H9 (cell line): ENCODE data around the gene CDH23. TPM values are rescaled to one million over a fixed set of nuclear protein-coding genes. Genes with fewer than 3 reads are reported as not detected.
A peak's percentile ranks its signal among the peaks of the same experiment; 100 is the strongest.

Experiments
- DNase-seq: peaks from one replicate; pipeline ENCODE4 v3.0.0-alpha.2; 2017
- H2AFZ ChIP-seq: one replicate; pipeline ENCODE4 v1.6.1; 2013; ENCODE audit warnings: mild to moderate bottlenecking, low read length, control low read depth, moderate library complexity
- H2AK5ac ChIP-seq: 2 replicates; pipeline ENCODE4 v1.6.1; 2013; ENCODE audit warnings: low read length, control low read depth, mixed read lengths; ENCODE audit not compliant: insufficient read length
- H2BK120ac ChIP-seq: one replicate; pipeline ENCODE4 v1.6.1; 2013; ENCODE audit warnings: low read depth, mild to moderate bottlenecking, low read length, control low read depth, inconsistent platforms; ENCODE audit not compliant: poor library complexity, severe bottlenecking
- H2BK12ac ChIP-seq: 2 replicates; pipeline ENCODE4 v1.6.1; 2013; ENCODE audit warnings: low read length, control low read depth, mixed read lengths, low read depth; ENCODE audit not compliant: insufficient read length
- H2BK15ac ChIP-seq: 2 replicates; pipeline ENCODE4 v1.6.1; 2013; ENCODE audit warnings: low read depth, low read length, control low read depth
- H2BK20ac ChIP-seq: one replicate; pipeline ENCODE4 v1.6.1; 2013; ENCODE audit warnings: low read depth, mild to moderate bottlenecking, low read length, control low read depth, inconsistent platforms; ENCODE audit not compliant: poor library complexity, severe bottlenecking
- H2BK5ac ChIP-seq: 2 replicates; pipeline ENCODE4 v1.6.1; 2013; ENCODE audit warnings: low read length, control low read depth, mixed read lengths; ENCODE audit not compliant: insufficient read length
- H3K14ac ChIP-seq: 2 replicates; pipeline ENCODE4 v1.6.1; 2013; ENCODE audit warnings: low read length, control low read depth; ENCODE audit not compliant: insufficient read depth
- H3K18ac ChIP-seq: 2 replicates; pipeline ENCODE4 v1.6.1; 2013; ENCODE audit warnings: low read depth, mild to moderate bottlenecking, mixed read lengths, low read length, control low read depth; ENCODE audit not compliant: insufficient read length
- H3K23ac ChIP-seq: 2 replicates; pipeline ENCODE4 v1.6.1; 2013; ENCODE audit warnings: low read length, control low read depth, mixed read lengths, low read depth; ENCODE audit not compliant: insufficient read length
- H3K23me2 ChIP-seq: 2 replicates; pipeline ENCODE4 v1.6.1; 2013; ENCODE audit warnings: low read depth, mild to moderate bottlenecking, mixed read lengths, low read length, control low read depth; ENCODE audit not compliant: insufficient read length, poor library complexity, severe bottlenecking
- H3K27ac ChIP-seq: 2 replicates; pipeline ENCODE4 v1.5.1; 2013; ENCODE audit warnings: low read length, control low read depth, mixed read lengths, low read depth; ENCODE audit not compliant: insufficient read length
- H3K27me3 ChIP-seq: 2 replicates; pipeline ENCODE4 v1.6.1; 2013; ENCODE audit warnings: low read length, control low read depth, inconsistent platforms; ENCODE audit not compliant: insufficient read depth
- H3K4ac ChIP-seq: 2 replicates; pipeline ENCODE4 v1.6.1; 2013; ENCODE audit warnings: low read depth, mild to moderate bottlenecking, control low read depth, inconsistent platforms, low read length, moderate library complexity
- H3K4me1 ChIP-seq: 2 replicates; pipeline ENCODE4 v1.6.1; 2013; ENCODE audit warnings: low read length, control low read depth, inconsistent platforms; ENCODE audit not compliant: insufficient read depth
- H3K4me2 ChIP-seq: 2 replicates; pipeline ENCODE4 v1.6.1; 2013; ENCODE audit warnings: low read length, control low read depth, mixed read lengths; ENCODE audit not compliant: insufficient read length, insufficient read depth
- H3K56ac ChIP-seq: 2 replicates; pipeline ENCODE4 v1.6.1; 2013; ENCODE audit warnings: low read depth, mild to moderate bottlenecking, mixed read lengths, low read length, control low read depth; ENCODE audit not compliant: insufficient read length
- H3K79me1 ChIP-seq: 2 replicates; pipeline ENCODE4 v1.6.1; 2013; ENCODE audit warnings: low read depth, mild to moderate bottlenecking, moderate library complexity, low read length, control low read depth, inconsistent platforms; ENCODE audit not compliant: insufficient read depth, poor library complexity, severe bottlenecking
- H3K79me2 ChIP-seq: 2 replicates; pipeline ENCODE4 v1.6.1; 2013; ENCODE audit warnings: low read length, control low read depth, inconsistent platforms; ENCODE audit not compliant: insufficient read depth
- H3K9ac ChIP-seq: 2 replicates; pipeline ENCODE4 v1.6.1; 2013; ENCODE audit warnings: low read length, control low read depth, mixed read lengths; ENCODE audit not compliant: insufficient read length; ENCODE audit errors: extremely low read depth
- H3K9me3 ChIP-seq: one replicate; pipeline ENCODE4 v1.6.1; 2013; ENCODE audit warnings: low read depth, low read length, inconsistent platforms; ENCODE audit not compliant: control insufficient read depth
- H3T11ph ChIP-seq: one replicate; pipeline ENCODE4 v1.6.1; 2013; ENCODE audit warnings: mild to moderate bottlenecking, low read length, control low read depth, inconsistent platforms
- H4K20me1 ChIP-seq: one replicate; pipeline ENCODE4 v1.6.1; 2013; ENCODE audit not compliant: control insufficient read depth, insufficient read length, insufficient read depth
- H4K5ac ChIP-seq: 2 replicates; pipeline ENCODE4 v1.6.1; 2013; ENCODE audit warnings: low read depth, mild to moderate bottlenecking, mixed read lengths, low read length, control low read depth; ENCODE audit not compliant: insufficient read length
- H4K8ac ChIP-seq: replicated peaks from 2 replicates; pipeline ENCODE4 v1.6.1; 2013; ENCODE audit warnings: low read length, control low read depth, mixed read lengths, low read depth; ENCODE audit not compliant: insufficient read length
- H4K91ac ChIP-seq: 2 replicates; pipeline ENCODE4 v1.6.1; 2013; ENCODE audit warnings: low read depth, mild to moderate bottlenecking, moderate library complexity, mixed read lengths, low read length, control low read depth; ENCODE audit not compliant: insufficient read length
- H3K27ac Mint-ChIP-seq, 3 experiments: 2 replicates in 2 of 3; 3 replicates in 1 of 3; pipeline ENCODE4 v1.8.0; 2020 to 2021; ENCODE audit warnings: mixed read lengths in 3 of 3, mild to moderate bottlenecking in 1 of 3, moderate library complexity in 1 of 3
- H3K27me3 Mint-ChIP-seq: 2 replicates; pipeline ENCODE4 v1.8.0; 2021; ENCODE audit warnings: low read depth, mild to moderate bottlenecking, moderate library complexity, mixed read lengths
- H3K36me3 Mint-ChIP-seq, 3 experiments: 2 replicates in 2 of 3; 3 replicates in 1 of 3; pipeline ENCODE4 v1.8.0; 2020 to 2021; ENCODE audit warnings: low read depth in 3 of 3, mixed read lengths in 3 of 3; ENCODE audit not compliant: insufficient read depth in 1 of 3
- H3K4me1 Mint-ChIP-seq, 2 experiments: 2 replicates each; pipeline ENCODE4 v1.8.0; 2020; ENCODE audit warnings: mixed read lengths in 2 of 2
- H3K4me3 Mint-ChIP-seq, 2 experiments: 2 replicates in 1 of 2; 3 replicates in 1 of 2; pipeline ENCODE4 v1.8.0; 2020 to 2021; ENCODE audit warnings: mild to moderate bottlenecking in 2 of 2, mixed read lengths in 2 of 2, moderate library complexity in 1 of 2
- H3K9me3 Mint-ChIP-seq, 2 experiments: 2 replicates in 1 of 2; 3 replicates in 1 of 2; pipeline ENCODE4 v1.8.0; 2020; ENCODE audit warnings: mild to moderate bottlenecking in 2 of 2, mixed read lengths in 2 of 2, moderate library complexity in 1 of 2
- WGBS: extraction: QIAGEN DNeasy Blood & Tissue Kit; methylation state at CpG from one replicate; pipeline ENCODE4 v1.1.7; 2013; ENCODE audit warnings: missing lambda C conversion rate, low lambda C conversion rate, mixed read lengths; ENCODE audit not compliant: insufficient read length; ENCODE audit errors: extremely low coverage; 5-methylcytosine and 5-hydroxymethylcytosine counted together
- total RNA-seq: library from RNA; stranded (reverse); gene quantifications from 2 replicates; pipeline ENCODE4 v1.2.1, GENCODE V29; 2021
- TF ChIP-seq, protein P1 (sequence below): fragments of 200-600 bp; sonication (generic); conservative IDR thresholded peaks from 3 replicates; pipeline ENCODE4 v1.8.0; 2021; ENCODE audit warnings: antibody characterized with exemption, mild to moderate bottlenecking

The CDH23 gene
- total RNA-seq, 1 experiment from 2014 or later: 2.1 TPM

DNA sequence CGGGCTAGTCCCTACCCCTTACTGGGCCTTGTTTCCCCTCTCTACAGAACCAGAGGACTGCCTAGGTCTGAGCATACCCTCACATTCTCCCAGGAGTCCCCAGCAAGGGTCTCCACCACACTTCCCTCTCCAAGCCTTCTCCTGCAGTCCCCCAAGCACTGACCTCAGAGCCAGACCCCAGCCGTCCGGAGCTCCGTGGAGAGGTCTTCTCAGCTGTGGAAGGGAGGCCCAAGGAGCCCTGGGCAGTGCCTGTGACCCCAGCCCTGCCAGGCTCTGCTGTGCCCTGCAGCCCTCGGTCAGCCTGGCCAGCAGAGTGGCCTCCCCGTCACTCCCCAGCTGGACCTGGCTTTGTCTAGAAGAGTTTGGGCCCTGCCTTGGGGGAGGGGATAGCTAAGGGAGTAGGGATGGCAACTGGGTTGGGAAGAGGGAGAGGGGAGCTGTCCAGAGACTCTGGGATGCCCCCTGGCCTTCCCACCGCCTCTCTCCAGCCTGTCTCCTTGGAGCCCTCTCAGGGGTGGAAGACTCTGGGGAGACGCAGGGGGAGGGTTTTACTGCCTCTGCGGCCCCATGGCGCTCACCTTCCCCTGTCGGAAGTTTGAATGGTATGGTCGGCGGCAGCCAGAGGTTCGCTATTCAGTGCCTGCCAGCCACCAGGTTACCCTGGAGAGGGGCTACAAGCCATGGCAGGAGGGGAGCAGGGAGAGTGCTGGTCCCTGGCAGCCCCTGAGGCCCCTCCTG lies 322.9 kb downstream of the CDH23 start, which contains the start of gene C10orf105:
TSS of gene C10orf105 (minus strand) at position 315 of the 738 bp plus-strand sequence. CDS start 3,441 bp downstream, outside the sequence.
- H2BK5ac ChIP-seq: no peak within 1 kb of the TSS
- peak within 1 kb of the TSS in 1 of 3 experiments; percentile 89; a peak in 1 of 7 replicates for H3K27ac Mint-ChIP-seq
- H3K14ac ChIP-seq: peak within 1 kb of the TSS; percentile 74
- H4K8ac ChIP-seq: no peak within 1 kb of the TSS
- H2AK5ac ChIP-seq: no peak within 1 kb of the TSS
- peak within 1 kb of the TSS in 1 of 2 experiments; percentile 61; a peak in 3 of 5 replicates for H3K4me3 Mint-ChIP-seq
- H3K4me1 Mint-ChIP-seq: peaks cover 5 to 18% of the 10 kb centered on the region in 2 experiments; a peak in 3 of 4 replicates
- no peaks in the 10 kb centered on the region for H3K4me1 ChIP-seq
- TF ChIP-seq, protein P1, sequence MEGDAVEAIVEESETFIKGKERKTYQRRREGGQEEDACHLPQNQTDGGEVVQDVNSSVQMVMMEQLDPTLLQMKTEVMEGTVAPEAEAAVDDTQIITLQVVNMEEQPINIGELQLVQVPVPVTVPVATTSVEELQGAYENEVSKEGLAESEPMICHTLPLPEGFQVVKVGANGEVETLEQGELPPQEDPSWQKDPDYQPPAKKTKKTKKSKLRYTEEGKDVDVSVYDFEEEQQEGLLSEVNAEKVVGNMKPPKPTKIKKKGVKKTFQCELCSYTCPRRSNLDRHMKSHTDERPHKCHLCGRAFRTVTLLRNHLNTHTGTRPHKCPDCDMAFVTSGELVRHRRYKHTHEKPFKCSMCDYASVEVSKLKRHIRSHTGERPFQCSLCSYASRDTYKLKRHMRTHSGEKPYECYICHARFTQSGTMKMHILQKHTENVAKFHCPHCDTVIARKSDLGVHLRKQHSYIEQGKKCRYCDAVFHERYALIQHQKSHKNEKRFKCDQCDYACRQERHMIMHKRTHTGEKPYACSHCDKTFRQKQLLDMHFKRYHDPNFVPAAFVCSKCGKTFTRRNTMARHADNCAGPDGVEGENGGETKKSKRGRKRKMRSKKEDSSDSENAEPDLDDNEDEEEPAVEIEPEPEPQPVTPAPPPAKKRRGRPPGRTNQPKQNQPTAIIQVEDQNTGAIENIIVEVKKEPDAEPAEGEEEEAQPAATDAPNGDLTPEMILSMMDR: no peak
- no peak within 1 kb of the TSS for H3K9ac ChIP-seq
- no peak within 1 kb of the TSS for H4K5ac ChIP-seq
- no peaks in the 10 kb centered on the region for H3K79me1 ChIP-seq
- H3K56ac ChIP-seq: no peak within 1 kb of the TSS
- WGBS: no CpG with 5 or more reads among the region's 14 CpGs
- no peaks in the 10 kb centered on the region for H3K9me3 ChIP-seq
- H2BK20ac ChIP-seq: no peak within 1 kb of the TSS
- H4K20me1 ChIP-seq: no peaks in the 10 kb centered on the region
- no peak within 1 kb of the TSS for H3K23ac ChIP-seq
- H3T11ph ChIP-seq: no peak within 1 kb of the TSS
- peak within 1 kb of the TSS; percentile 11 for H3K18ac ChIP-seq
- H3K23me2 ChIP-seq: no peaks in the 10 kb centered on the region
- DNase-seq: peak; percentile 70
- no peak within 1 kb of the TSS for H3K4me2 ChIP-seq
- H3K4ac ChIP-seq: no peak within 1 kb of the TSS; the same call in 1 of the 2 replicates
- no peak within 1 kb of the TSS for H3K27ac ChIP-seq
- no peak within 1 kb of the TSS for H2AFZ ChIP-seq
- no peak within 1 kb of the TSS for H4K91ac ChIP-seq
- H3K9me3 Mint-ChIP-seq: no peaks in the 10 kb centered on the region
- H3K27me3 ChIP-seq: no peaks in the 10 kb centered on the region; the same call in 1 of the 2 replicates
- no peak within 1 kb of the TSS for H2BK15ac ChIP-seq
- H2BK120ac ChIP-seq: no peak within 1 kb of the TSS
- H3K27me3 Mint-ChIP-seq: peaks cover 22% of the 10 kb centered on the region
- peak within 1 kb of the TSS; percentile 15 for H2BK12ac ChIP-seq
- H3K79me2 ChIP-seq: no peaks in the 10 kb centered on the region
- H3K36me3 Mint-ChIP-seq: no peaks in the 10 kb centered on the region; a peak in 1 of 7 replicates
